ENCODE results near the gene BEST1. TPM values are rescaled to one million over a fixed set of nuclear protein-coding genes. Genes with fewer than 3 reads are reported as not detected.

The BEST1 gene
- total RNA-seq, 1 donor from 2014 or later: not detected

DNA sequence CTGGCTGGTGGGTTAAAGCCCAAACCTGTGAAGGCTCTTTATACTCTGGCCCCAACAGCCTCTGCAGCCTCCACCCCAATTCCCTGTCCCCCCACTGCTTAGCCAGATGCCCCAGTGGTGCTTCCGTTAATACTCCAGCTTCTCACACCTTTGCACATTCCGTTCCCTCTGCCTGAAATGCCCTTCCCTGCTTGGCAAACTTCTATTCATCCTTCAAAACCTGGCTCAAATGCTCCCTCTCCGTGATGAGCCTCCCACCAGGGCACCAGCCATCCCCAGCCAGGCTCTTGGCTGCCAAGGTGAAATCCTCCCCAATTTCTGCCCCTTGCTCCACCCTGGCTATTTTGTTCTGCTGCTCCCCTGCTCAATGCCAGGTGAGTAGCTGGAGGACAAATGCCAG lies 46.3 kb upstream of the BEST1 start:
- no peak overlapping the region for H3K9ac ChIP-seq
- TF ChIP-seq EZH2 (IDR thresholded peaks at IDR 0.05): no peak
- TF ChIP-seq, protein P1, sequence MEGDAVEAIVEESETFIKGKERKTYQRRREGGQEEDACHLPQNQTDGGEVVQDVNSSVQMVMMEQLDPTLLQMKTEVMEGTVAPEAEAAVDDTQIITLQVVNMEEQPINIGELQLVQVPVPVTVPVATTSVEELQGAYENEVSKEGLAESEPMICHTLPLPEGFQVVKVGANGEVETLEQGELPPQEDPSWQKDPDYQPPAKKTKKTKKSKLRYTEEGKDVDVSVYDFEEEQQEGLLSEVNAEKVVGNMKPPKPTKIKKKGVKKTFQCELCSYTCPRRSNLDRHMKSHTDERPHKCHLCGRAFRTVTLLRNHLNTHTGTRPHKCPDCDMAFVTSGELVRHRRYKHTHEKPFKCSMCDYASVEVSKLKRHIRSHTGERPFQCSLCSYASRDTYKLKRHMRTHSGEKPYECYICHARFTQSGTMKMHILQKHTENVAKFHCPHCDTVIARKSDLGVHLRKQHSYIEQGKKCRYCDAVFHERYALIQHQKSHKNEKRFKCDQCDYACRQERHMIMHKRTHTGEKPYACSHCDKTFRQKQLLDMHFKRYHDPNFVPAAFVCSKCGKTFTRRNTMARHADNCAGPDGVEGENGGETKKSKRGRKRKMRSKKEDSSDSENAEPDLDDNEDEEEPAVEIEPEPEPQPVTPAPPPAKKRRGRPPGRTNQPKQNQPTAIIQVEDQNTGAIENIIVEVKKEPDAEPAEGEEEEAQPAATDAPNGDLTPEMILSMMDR (IDR thresholded peaks at IDR 0.05): no peak
- no peak for TF ChIP-seq EZH2phosphoT487 (IDR thresholded peaks at IDR 0.05)
- peaks cover 12% of the 10 kb centered on the region for H3K4me1 ChIP-seq
- H3K27me3 Mint-ChIP-seq (ENCODE audit: insufficient read depth, low read depth): peaks cover 8% of the 10 kb centered on the region
- peaks cover 3% of the 10 kb centered on the region for H3F3A ChIP-seq (ENCODE audit: low read depth)
- H2AFZ ChIP-seq (replicated peaks): no peak overlapping the region
- H3K36me3 Mint-ChIP-seq: no peaks in the 10 kb centered on the region
- no peaks in the 10 kb centered on the region for H4K20me1 ChIP-seq (ENCODE audit: low read depth)
- H3K27ac ChIP-seq: no peak overlapping the region
- no peak for DNase-seq (ENCODE audit: low spot score)
- H3K36me3 ChIP-seq: no peaks in the 10 kb centered on the region
- H3K79me2 ChIP-seq (ENCODE audit: low read depth): no peaks in the 10 kb centered on the region
- H3K4me3 Mint-ChIP-seq: peak overlapping the region; percentile 27
- H3K27me3 ChIP-seq: no peaks in the 10 kb centered on the region
- peaks cover 19% of the 10 kb centered on the region for H3K4me1 Mint-ChIP-seq
- H3K4me2 ChIP-seq: peak overlapping the region; percentile 76
- no peaks in the 10 kb centered on the region for H3K9me3 ChIP-seq (ENCODE audit: low read depth)
- H3K9me3 Mint-ChIP-seq: no peaks in the 10 kb centered on the region
- peak overlapping the region; percentile 30 for H3K4me3 ChIP-seq
- H3K27ac Mint-ChIP-seq: no peak overlapping the region

DNA sequence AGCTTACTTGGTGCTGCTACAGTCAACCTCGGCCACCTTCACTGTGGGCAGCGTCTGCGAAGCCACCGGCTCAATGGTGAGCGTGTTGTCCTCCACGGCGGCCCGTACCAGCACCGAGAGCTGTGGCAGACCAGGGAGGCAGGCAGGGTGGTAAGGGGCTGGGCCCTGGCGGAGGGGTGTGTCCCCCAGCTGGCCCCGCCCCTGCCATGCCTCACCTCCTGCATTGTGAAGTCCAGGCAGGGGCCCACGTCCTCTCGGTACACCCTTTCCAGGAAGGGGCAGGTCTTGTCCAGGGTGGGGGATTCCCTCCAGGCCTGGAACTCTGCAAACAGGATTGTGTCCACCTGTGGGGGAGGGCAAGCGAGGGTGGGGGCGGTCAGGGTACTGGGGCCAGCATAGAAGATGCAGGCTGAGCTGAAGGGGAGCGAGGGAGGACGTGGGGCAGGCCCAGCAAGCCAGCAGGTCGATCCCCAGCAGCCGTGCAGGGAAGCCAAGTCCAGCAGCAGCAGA lies 45.6 kb upstream of the BEST1 start:
- Mint-ChIP-seq H3K9me3 (no peaks in the 10 kb centered on the region), H3K27ac (peak overlapping the region; percentile 78), H3K4me3 (no peak overlapping the region), H3K27me3 (ENCODE audit: insufficient read depth, low read depth) (peaks cover 8% of the 10 kb centered on the region), H3K36me3 (no peaks in the 10 kb centered on the region), H3K4me1 (peaks cover 15% of the 10 kb centered on the region)
- H3K9me3 ChIP-seq (ENCODE audit: low read depth): no peaks in the 10 kb centered on the region
- H3K36me3 ChIP-seq: no peaks in the 10 kb centered on the region
- H3K27ac ChIP-seq: no peak overlapping the region
- no peaks in the 10 kb centered on the region for H4K20me1 ChIP-seq (ENCODE audit: low read depth)
- H2AFZ ChIP-seq (replicated peaks): peak overlapping the region; percentile 81
- no peak overlapping the region for H3K9ac ChIP-seq
- H3K4me2 ChIP-seq: peak overlapping the region; percentile 76
- peaks cover 3% of the 10 kb centered on the region for H3F3A ChIP-seq (ENCODE audit: low read depth)
- H3K27me3 ChIP-seq: no peaks in the 10 kb centered on the region
- no peak for TF ChIP-seq EZH2phosphoT487 (IDR thresholded peaks at IDR 0.05)
- TF ChIP-seq EZH2 (IDR thresholded peaks at IDR 0.05): no peak
- TF ChIP-seq, protein P1 (IDR thresholded peaks at IDR 0.05): no peak
- peak overlapping the region; percentile 30 for H3K4me3 ChIP-seq
- DNase-seq (ENCODE audit: low spot score): peak; percentile 83
- H3K4me1 ChIP-seq: peaks cover 12% of the 10 kb centered on the region
- H3K79me2 ChIP-seq (ENCODE audit: low read depth): no peaks in the 10 kb centered on the region

DNA sequence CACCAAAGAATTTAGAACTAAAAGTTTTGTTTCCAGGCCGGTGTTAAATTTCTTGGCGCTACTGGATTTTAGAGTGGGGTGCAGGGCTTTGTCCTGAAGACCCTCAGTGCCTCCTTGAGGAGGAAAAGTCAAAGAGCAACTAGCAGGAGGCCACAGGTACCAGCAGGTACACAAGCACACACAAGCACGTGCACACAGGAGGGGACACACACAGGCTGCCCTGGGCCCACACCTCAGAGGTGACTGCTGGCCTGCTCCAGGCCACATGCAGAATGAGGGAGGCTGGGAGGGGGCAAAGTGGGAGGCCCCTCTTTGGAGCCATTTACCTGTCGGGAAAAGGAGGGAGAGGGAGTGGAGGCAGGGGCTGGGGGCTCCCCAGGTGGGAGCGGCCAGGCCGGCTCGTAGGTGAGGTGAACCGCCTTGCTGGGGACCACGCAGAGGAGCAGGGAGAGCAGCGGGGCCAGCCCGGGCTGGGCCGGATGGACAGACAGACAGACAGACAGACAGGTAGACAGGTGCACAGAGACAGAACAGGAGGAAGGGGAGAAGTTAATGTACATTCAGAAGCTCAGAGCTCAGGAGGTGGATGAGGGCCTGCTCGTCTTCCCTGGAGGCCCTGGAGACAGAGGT lies 45.0 kb upstream of the BEST1 start:
- H3K36me3 Mint-ChIP-seq: no peaks in the 10 kb centered on the region
- H3F3A ChIP-seq (ENCODE audit: low read depth): peaks cover 3% of the 10 kb centered on the region
- H3K36me3 ChIP-seq: no peaks in the 10 kb centered on the region
- TF ChIP-seq EZH2 (IDR thresholded peaks at IDR 0.05): no peak
- TF ChIP-seq EZH2phosphoT487 (IDR thresholded peaks at IDR 0.05): no peak
- TF ChIP-seq, protein P1 (IDR thresholded peaks at IDR 0.05): no peak
- no peaks in the 10 kb centered on the region for H3K27me3 ChIP-seq
- H3K9me3 Mint-ChIP-seq: no peaks in the 10 kb centered on the region
- H3K9me3 ChIP-seq (ENCODE audit: low read depth): no peaks in the 10 kb centered on the region
- no peaks in the 10 kb centered on the region for H3K79me2 ChIP-seq (ENCODE audit: low read depth)
- H3K27me3 Mint-ChIP-seq (ENCODE audit: insufficient read depth, low read depth): peaks cover 8% of the 10 kb centered on the region
- H4K20me1 ChIP-seq (ENCODE audit: low read depth): no peaks in the 10 kb centered on the region
- no peak overlapping the region for H3K27ac ChIP-seq
- no peak overlapping the region for H3K4me3 Mint-ChIP-seq
- no peak overlapping the region for H3K9ac ChIP-seq
- peaks cover 12% of the 10 kb centered on the region for H3K4me1 ChIP-seq
- H3K27ac Mint-ChIP-seq: peak overlapping the region; percentile 78
- DNase-seq (ENCODE audit: low spot score): no peak
- peak overlapping the region; percentile 81 for H2AFZ ChIP-seq (replicated peaks)
- H3K4me1 Mint-ChIP-seq: peaks cover 15% of the 10 kb centered on the region
- peak overlapping the region; percentile 76 for H3K4me2 ChIP-seq
- no peak overlapping the region for H3K4me3 ChIP-seq

Measured in neural progenitor cell (in vitro differentiated cells).